Mucosa of descending colon (tissue), 3 donors: ENCODE results near the gene TEX9. TPM values are rescaled to one million over a fixed set of nuclear protein-coding genes. Genes with fewer than 3 reads are reported as not detected.
"Not testable (repeated sequence)": the region's sequence is repeated elsewhere in the genome, so short reads cannot be mapped to it uniquely, and the experiment has no call there.

Experiments used
- ATAC-seq: fragments of 200-7000 bp; cut with Tn5 transposase; one replicate; pipeline ENCODE4 v1.9.1; 2020; ENCODE audit warnings: mild to moderate bottlenecking, moderate library complexity
- DNase-seq, 3 donors: peaks; one replicate each; pipeline ENCODE4 v3.0.0-alpha.2; 2020
- H3K36me3 ChIP-seq: fragments of 200-600 bp; one replicate; pipeline ENCODE4 v1.8.0; 2021; ENCODE audit warnings: low read depth, mild to moderate bottlenecking
- H3K4me1 ChIP-seq: fragments of 200-600 bp; one replicate; pipeline ENCODE4 v1.8.0; 2021; ENCODE audit warnings: low read depth, mild to moderate bottlenecking
- H3K4me3 ChIP-seq: fragments of 200-600 bp; one replicate; pipeline ENCODE4 v1.8.0; 2021; ENCODE audit warnings: mild to moderate bottlenecking
- H3K9me3 ChIP-seq: fragments of 200-600 bp; one replicate; pipeline ENCODE4 v1.8.0; 2021; ENCODE audit warnings: mild to moderate bottlenecking
- CTCF ChIP-seq: fragments of 200-600 bp; IDR thresholded peaks from one replicate; pipeline ENCODE4 v1.8.0; 2022; ENCODE audit warnings: antibody characterized with exemption, mild to moderate bottlenecking
- intact Hi-C, 2 donors: fragments of 100-400 bp; cut with DNase I in 1 of 2; cut with micrococcal nuclease in 1 of 2; formaldehyde crosslinking; loops; one replicate each; pipeline versions ENCODE4 v1.11.0 to v1.11.1; 2022; cut with DNase I, micrococcal nuclease
- total RNA-seq, 3 donors: library from RNA; stranded (reverse); fragmentation: NEBNext Ultra II Directional in 2 of 3; extraction: Animal tissue kit (Norgen Biotek cat#: 25700) in 2 of 3; gene quantifications; one replicate each; pipeline versions ENCODE4 v1.2.1 to v1.2.4, GENCODE V29; 2021 to 2023
- donor health status: DM: no; HTN: no; CAD: no; lungs with moderate emphysema.
- donor health status: DM: no; HTN: no; CAD: no.
- donor health status: DM: no; HTN: yes; CAD: no.

The TEX9 gene
- total RNA-seq, 3 donors from 2014 or later: 5.7 to 10.6 (median 7.8) TPM

DNA sequence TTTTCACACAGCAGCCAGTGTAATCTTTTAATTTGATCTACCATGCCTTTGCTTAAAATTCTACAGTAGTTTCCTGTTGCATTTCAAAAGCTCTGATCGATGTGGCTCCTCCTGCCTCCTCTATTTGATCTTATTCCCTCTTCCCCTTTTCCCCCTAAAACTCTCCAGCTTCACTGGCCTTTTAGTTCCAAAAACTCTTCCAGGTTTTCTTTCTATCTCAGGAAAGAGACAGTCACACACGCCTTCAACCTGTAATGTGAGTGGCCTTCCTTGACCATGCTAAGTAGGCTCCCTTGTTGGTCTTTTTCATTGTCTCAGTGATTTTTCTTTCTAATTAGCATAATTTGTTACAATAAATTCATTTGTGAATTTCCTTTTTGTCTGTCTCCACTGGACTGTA is 985 bp downstream of the TEX9 start:
- DNase-seq (no peak), ATAC-seq (no peak)
- no peak for TF ChIP-seq CTCF
- Histone ChIP-seq H3K9me3 (no peaks in the 10 kb centered on the region), H3K36me3 (no peaks in the 10 kb centered on the region), H3K4me1 (peaks cover 10% of the 10 kb centered on the region), H3K4me3 (no peak overlapping the region)
- intact Hi-C loops: loop anchor here in 1 of 2 donors (5.0 kb wide), 1 partner anchor 104 kb away; no protein-coding TSS in a partner anchor

DNA sequence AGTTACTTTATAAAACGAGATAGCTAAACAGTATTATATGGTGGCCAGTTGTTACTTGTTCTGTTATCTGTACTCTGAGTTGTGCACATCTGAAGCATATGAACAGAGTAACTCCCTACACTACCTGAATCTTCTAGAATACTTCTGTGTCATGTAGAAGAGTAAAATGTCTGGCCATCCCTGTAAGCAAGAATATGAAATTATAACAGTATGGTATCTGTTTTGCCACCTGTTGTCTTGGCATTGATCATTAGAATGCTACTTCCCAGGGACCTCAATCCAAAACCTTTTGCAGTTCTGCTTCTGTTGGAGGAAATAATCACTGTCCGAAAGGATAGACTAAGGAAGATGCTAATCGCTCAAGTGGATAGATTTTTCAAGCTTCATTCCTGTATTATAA is 1.9 kb downstream of the TEX9 start:
- Histone ChIP-seq H3K4me1 (peaks cover 10% of the 10 kb centered on the region), H3K4me3 (no peak overlapping the region), H3K9me3 (no peaks in the 10 kb centered on the region), H3K36me3 (no peaks in the 10 kb centered on the region)
- DNase-seq (no peak), ATAC-seq (no peak)
- TF ChIP-seq CTCF: no peak
- intact Hi-C loops: loop anchor here in 1 of 2 donors (5.0 kb wide), 1 partner anchor 105 kb away; no protein-coding TSS in a partner anchor

DNA sequence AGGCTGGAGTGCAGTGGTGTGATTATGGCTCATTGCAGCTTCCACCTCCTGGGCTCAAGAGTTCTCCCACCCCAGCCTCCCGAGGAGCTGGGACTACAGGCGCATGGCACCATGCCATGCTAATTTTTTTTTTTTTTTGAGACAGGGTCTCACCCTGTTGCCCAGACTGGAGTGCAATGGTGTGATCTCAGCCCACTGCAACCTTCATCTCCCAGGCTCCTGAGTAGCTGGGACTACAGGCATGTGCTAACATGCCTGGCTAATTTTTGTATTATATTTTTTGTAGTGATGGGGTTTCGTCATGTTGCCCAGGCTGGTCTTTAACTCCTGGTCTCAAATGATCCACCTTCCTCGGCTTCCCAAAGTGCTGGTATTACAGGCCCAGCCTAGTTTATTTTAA is 4.0 kb downstream of the TEX9 start:
- intact Hi-C loops: loop anchor here in 1 of 2 donors (5.0 kb wide), 1 partner anchor 107 kb away; no protein-coding TSS in a partner anchor
- ATAC-seq: no peak
- Histone ChIP-seq H3K36me3 (no peaks in the 10 kb centered on the region), H3K9me3 (no peaks in the 10 kb centered on the region), H3K4me1 (peaks cover 10% of the 10 kb centered on the region), H3K4me3 (no peak overlapping the region)
- TF ChIP-seq CTCF: no peak
- no peak for DNase-seq

- no peak for TF ChIP-seq CTCF
- H3K9me3 ChIP-seq: no peaks in the 10 kb centered on the region
- intact Hi-C loops: no loop called here
- no peaks in the 10 kb centered on the region for H3K36me3 ChIP-seq
- DNase-seq (no peak), ATAC-seq (peak; percentile 60)
- H3K4me3 ChIP-seq: no peak overlapping the region
- no peaks in the 10 kb centered on the region for H3K4me1 ChIP-seq
Observed at GRCh38 chr15:56371495-56372147, 6.4 kb downstream of the TEX9 start.

DNA sequence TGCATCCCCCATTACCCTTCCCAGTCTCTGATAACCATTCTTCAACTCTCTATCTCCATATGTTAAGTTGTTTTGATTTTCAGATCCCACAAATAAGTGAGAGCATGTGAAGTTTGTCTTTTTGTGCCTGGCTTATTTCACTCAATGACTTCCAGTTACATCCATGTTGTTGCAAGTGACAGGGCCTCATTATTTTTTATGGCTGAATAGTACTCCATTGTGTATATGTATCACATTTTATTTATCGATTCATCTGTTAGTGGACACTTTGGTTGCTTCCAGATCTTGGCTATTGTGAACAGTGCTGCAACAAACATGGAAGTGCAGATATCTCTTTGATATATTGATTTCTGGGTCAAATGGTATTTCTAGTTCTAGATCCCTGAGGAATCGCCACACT is 9.5 kb downstream of the TEX9 start:
- DNase-seq, H3K36me3 ChIP-seq, ATAC-seq, intact Hi-C loops, H3K9me3 ChIP-seq, H3K4me1 ChIP-seq, H3K4me3 ChIP-seq: not testable (repeated sequence)

DNA sequence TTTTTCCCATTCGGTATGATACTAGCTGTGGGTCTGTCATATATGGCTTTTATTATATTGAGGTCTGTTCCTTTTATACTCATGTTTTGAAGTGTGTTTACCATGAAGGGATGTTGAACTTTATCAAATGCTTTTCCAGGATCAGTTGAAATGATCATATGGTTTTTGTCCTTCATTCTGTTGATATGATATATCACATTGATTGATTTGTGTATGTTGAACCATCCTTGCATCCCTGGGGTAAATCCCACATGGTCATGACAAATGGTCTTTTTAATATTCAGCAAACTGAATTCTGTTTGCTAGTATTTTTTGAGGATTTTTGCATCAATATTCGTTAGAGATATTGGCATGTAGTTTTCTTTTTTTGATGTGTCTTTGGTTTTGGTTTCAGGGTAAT is 12.6 kb downstream of the TEX9 start:
- H3K4me3 ChIP-seq, H3K36me3 ChIP-seq, H3K4me1 ChIP-seq, intact Hi-C loops, H3K9me3 ChIP-seq, DNase-seq, ATAC-seq: not testable (repeated sequence)

GRCh38 chr15:56383010-56383409 is 17.8 kb downstream of the TEX9 start:
- no peak for TF ChIP-seq CTCF
- ATAC-seq: no peak
- H3K4me1 ChIP-seq: no peaks in the 10 kb centered on the region
- DNase-seq: no peak
- intact Hi-C loops: no loop called here
- no peaks in the 10 kb centered on the region for H3K36me3 ChIP-seq
- no peaks in the 10 kb centered on the region for H3K9me3 ChIP-seq
- H3K4me3 ChIP-seq: no peak overlapping the region
